BE2C (cell line): Measurements from ENCODE around the gene OR1L8. TPM values are rescaled to one million over a fixed set of nuclear protein-coding genes. Genes with fewer than 3 reads are reported as not detected.
"Not testable (repeated sequence)": the region's sequence is repeated elsewhere in the genome, so short reads cannot be mapped to it uniquely, and the experiment has no call there.

ENCODE experiments used
- DNase-seq: peaks from one replicate; pipeline ENCODE4 v3.0.0-alpha.2; 2020
- H3K27me3 ChIP-seq: fragments of 250-450 bp; sonication (Bioruptor Pico); 2 replicates; pipeline ENCODE4 v1.5.1; 2020; ENCODE audit warnings: mild to moderate bottlenecking
- H3K36me3 ChIP-seq: fragments of 250-450 bp; sonication (Bioruptor Pico); 2 replicates; pipeline ENCODE4 v1.5.1; 2020; ENCODE audit warnings: mild to moderate bottlenecking
- H3K4me1 ChIP-seq: fragments of 250-450 bp; sonication (Bioruptor Pico); 2 replicates; pipeline ENCODE4 v1.5.1; 2020
- H3K4me3 ChIP-seq: 2 replicates; pipeline ENCODE4 v1.5.1; 2011; ENCODE audit warnings: low read depth, low read length
- H3K9me3 ChIP-seq: fragments of 250-450 bp; sonication (Bioruptor Pico); 2 replicates; pipeline ENCODE4 v1.5.1; 2020
- CTCF ChIP-seq: IDR thresholded peaks from 2 replicates; pipeline ENCODE4 v1.5.1; 2012; ENCODE audit warnings: mild to moderate bottlenecking, low read depth, low read length
- polyA plus RNA-seq: library from polyadenylated mRNA; unstranded; fragments of >200 nt; gene quantifications from one replicate; pipeline ENCODE4 v1.2.1, GENCODE V29; 2012; ENCODE audit warnings: low read depth, missing spikeins; ENCODE audit not compliant: insufficient read length, insufficient read depth

OR1L8 gene
- polyA plus RNA-seq: not detected

GRCh38 chr9:122583284-122583683, at the start of gene OR1L8:
TSS of gene OR1L8 (minus strand) at chr9:122583384. CDS start at chr9:122568477, 14,907 bp downstream.
- H3K27me3 ChIP-seq, DNase-seq, H3K4me1 ChIP-seq, H3K36me3 ChIP-seq, H3K4me3 ChIP-seq, H3K9me3 ChIP-seq: not testable (repeated sequence)

GRCh38 chr9:122619996-122620395, 36.8 kb upstream of the OR1L8 start:
- Histone ChIP-seq H3K27me3 (peaks cover 8% of the 10 kb centered on the region), H3K9me3 (no peaks in the 10 kb centered on the region), H3K4me1 (no peaks in the 10 kb centered on the region), H3K4me3 (no peak overlapping the region), H3K36me3 (no peaks in the 10 kb centered on the region)
- no peak for TF ChIP-seq CTCF
- no peak for DNase-seq

GRCh38 chr9:122614362-122614761, 31.2 kb upstream of the OR1L8 start, which contains the start of gene OR1Q1:
TSS of gene OR1Q1 (plus strand) at chr9:122614738. CDS start at chr9:122614738, 0 bp downstream.
- H3K9me3 ChIP-seq: no peaks in the 10 kb centered on the region
- no peak for TF ChIP-seq CTCF
- H3K4me1 ChIP-seq: no peaks in the 10 kb centered on the region

GRCh38 chr9:122609804-122610203, 26.6 kb upstream of the OR1L8 start:
- no peaks in the 10 kb centered on the region for H3K4me1 ChIP-seq
- H3K9me3 ChIP-seq: no peaks in the 10 kb centered on the region
- no peaks in the 10 kb centered on the region for H3K36me3 ChIP-seq
- no peak overlapping the region for H3K4me3 ChIP-seq
- no peak for TF ChIP-seq CTCF
- H3K27me3 ChIP-seq: peaks cover 6% of the 10 kb centered on the region; the same call in 1 of the 2 replicates
- no peak for DNase-seq

More at GRCh38 chr9:122614362-122614761, 31.2 kb upstream of the OR1L8 start, which contains the start of gene OR1Q1:
- Histone ChIP-seq H3K4me3 (no peak within 1 kb of the TSS), H3K36me3 (no peaks in the 10 kb centered on the region), H3K27me3 (peaks cover 6% of the 10 kb centered on the region; the same call in 1 of the 2 replicates)
- no peak for DNase-seq

- Histone ChIP-seq H3K9me3 (no peaks in the 10 kb centered on the region), H3K4me1 (no peaks in the 10 kb centered on the region), H3K4me3 (no peak overlapping the region), H3K27me3 (peaks cover 8% of the 10 kb centered on the region; the same call in 1 of the 2 replicates), H3K36me3 (no peaks in the 10 kb centered on the region)
- TF ChIP-seq CTCF: no peak
- no peak for DNase-seq
Measured at GRCh38 chr9:122606587-122606986, 23.4 kb upstream of the OR1L8 start.

GRCh38 chr9:122605691-122606090, 22.5 kb upstream of the OR1L8 start:
- Histone ChIP-seq H3K4me1 (no peaks in the 10 kb centered on the region), H3K36me3 (no peaks in the 10 kb centered on the region), H3K27me3 (peaks cover 6% of the 10 kb centered on the region; the same call in 1 of the 2 replicates), H3K9me3 (no peaks in the 10 kb centered on the region), H3K4me3 (no peak overlapping the region)
- no peak for TF ChIP-seq CTCF
- no peak for DNase-seq
